Stimulated activated CD4-positive, alpha-beta T cell treated with anti-CD3 and anti-CD28 coated beads, Interleukin-1b, Interleukin-23, amount 100 ng/mL, for 48 hours (primary cell): ENCODE results near the gene SORCS2.
A peak's percentile ranks its signal among the peaks of the same experiment; 100 is the strongest.

ENCODE experiments used
- DNase-seq: peaks from one replicate; pipeline ENCODE4 v3.0.0-alpha.2; 2020

Gene SORCS2

DNA sequence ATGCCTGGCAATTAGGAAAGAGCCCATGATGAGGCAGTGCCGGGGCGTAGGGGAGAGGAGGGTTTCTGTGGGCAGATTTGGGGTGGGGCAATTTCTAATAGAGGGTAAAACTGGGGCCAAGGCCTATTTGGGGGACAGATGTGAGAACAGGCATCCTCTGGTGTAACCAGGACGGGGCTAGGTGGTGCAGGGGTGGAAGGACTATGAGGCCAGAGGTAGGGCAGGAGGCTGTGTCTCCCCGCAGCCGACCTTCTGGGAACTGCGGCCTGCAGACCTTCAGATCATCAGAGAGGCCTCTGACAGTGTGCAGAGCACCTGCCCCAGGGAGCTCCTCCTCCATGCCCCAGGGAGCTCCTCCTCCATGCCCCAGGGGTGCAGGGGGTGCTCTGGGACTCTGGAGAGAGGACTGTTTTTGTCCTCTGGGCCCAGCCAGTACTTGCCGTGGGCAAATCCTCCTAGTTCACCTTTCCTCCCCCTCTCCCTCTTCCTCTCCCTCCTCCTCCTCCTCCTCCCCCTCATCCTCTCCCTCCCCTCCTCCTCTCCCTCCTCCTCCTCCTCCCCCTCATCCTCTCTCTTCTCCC lies 101.9 kb downstream of the SORCS2 start:
- DNase-seq = no peak

DNA sequence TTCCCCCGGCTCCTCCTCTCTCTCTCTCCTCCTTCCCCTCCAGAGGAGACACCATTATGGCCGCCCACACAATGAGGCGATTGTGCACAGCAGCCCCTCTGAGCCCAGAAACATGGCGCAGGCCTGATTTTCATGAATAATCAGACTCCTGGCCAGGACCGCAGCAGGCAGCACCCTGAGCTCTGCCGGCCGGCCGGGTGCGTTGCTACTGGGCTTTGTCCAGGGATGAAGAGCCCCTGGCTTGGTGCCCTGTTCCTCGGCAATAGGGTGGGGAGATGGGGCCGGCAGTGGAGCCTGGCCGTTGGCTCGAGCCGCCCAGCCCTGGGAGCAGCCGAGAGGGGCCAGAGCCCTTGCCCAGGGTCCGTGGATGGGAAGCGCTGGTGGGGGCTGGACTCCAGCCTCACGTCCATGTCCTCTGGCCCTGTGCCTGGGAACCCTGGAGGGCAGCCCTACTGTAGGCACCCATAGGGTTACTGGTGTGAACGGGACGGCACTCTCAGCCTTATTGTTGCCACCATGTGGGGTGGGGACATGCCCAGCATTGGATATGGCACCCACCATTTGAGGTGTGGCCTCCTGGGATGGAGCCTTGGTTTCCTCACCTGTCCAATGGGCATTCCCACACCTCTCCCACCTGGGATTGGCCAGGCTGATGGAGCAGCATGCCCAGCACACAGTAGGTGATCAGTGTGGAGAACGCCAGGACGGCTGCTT lies 103.0 kb downstream of the SORCS2 start:
- DNase-seq = no peak

DNA sequence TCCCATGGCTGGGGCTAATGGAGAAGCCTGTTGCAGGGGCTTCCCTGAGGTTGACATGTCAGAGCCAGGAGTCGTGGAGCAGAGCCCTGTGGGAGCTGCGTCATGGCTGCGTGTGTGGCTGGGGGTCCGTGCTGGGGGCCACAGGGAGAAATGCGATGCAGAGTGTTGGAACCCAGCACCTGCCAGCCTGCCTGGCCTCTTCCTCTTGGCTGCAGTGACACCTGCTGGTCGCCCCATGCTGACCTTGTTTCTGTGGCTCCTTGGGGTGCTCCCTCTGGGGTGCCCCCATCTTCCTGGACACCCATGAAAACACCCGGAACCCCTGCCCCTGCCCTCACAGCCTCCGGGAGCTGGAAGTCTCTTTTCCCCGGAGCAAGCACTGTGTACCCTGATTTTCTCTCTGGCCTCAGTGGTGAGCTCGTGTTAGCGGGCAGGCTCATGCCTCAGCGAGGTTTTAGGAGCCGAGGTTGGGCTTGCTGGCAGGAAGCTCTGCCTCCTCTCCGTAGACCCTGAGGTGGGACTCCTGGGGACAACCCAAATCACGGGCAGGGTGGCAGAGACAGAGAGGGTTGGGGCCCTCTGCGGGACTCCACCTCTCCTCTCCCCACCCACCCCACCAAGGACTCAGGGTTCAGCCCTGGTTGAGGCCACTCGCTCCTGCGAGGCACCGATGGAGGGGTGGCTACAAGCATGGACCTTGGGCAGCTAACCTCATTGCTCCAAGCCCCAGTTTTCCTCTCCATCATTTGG lies 103.7 kb downstream of the SORCS2 start:
- peak; percentile 12 for DNase-seq

GRCh38 chr4:7296661-7297335 lies 104.5 kb downstream of the SORCS2 start:
- DNase-seq = no peak

- no peak for DNase-seq
These were observed 105.0 kb downstream of the SORCS2 start for GRCh38 chr4:7297374-7297773.

DNA sequence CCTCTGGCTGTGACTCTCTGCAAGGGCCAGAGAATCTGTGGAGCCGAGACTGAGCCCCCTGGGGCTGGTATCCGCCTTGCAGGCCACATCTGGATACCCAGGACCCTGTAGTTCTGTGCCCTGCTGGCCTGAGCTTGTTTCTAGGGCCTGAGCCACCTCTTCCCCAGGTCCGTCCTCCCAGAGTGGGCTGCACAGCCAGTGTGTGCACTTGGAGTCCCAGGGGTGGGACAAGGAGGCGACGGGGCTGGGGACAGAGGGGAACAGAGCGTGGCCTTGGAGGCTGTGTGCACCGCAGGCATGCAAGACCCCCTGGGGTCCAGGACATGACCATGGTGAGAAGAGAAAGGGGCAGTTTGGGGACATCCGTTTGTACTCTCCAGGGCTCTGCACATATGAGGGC lies 105.5 kb downstream of the SORCS2 start:
- no peak for DNase-seq

- DNase-seq = no peak
These were observed 106.3 kb downstream of the SORCS2 start for GRCh38 chr4:7298619-7299009.

- no peak for DNase-seq
These were observed 106.9 kb downstream of the SORCS2 start for GRCh38 chr4:7299010-7299907.

DNA sequence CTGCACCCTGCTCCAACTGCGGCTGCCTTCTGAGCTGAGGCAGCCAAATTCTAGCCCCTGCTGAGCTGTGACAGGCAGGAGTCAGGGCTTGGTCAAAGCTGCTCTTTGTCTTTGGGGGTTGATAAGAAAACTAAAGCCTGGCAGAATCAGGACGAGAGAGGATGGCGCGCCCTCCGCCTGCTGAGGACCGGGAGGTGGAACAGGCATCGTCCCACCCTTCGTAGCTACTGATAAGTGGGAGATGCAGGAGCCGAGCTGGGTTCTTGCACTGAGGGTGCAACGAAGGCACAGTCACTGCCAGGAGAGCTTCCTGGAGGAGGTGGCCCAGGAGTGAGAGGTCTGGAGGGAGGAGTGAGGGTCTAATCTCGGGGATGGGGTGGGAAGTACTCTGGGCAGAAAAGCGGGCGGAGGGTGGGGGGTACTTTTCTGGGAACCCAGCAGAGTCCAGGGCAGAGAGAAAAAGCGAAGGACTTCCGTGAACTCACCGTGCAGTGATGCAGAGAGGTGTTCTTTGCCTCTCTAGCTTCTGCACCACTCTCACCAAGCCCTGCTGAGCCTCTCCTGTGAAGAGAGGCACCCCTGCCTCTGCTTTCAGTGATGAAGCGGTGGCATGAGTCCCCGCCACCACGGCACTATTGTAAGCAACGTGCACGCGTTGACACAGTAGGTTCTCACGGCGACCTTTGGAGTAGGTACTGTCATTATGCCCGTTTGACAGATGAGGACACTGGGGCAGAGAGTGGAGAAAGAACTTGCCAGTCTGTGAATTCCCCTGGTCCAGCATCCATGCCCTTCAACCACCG lies 107.8 kb downstream of the SORCS2 start:
- no peak for DNase-seq

GRCh38 chr4:7300711-7301095 lies 108.4 kb downstream of the SORCS2 start:
- DNase-seq = no peak

DNA sequence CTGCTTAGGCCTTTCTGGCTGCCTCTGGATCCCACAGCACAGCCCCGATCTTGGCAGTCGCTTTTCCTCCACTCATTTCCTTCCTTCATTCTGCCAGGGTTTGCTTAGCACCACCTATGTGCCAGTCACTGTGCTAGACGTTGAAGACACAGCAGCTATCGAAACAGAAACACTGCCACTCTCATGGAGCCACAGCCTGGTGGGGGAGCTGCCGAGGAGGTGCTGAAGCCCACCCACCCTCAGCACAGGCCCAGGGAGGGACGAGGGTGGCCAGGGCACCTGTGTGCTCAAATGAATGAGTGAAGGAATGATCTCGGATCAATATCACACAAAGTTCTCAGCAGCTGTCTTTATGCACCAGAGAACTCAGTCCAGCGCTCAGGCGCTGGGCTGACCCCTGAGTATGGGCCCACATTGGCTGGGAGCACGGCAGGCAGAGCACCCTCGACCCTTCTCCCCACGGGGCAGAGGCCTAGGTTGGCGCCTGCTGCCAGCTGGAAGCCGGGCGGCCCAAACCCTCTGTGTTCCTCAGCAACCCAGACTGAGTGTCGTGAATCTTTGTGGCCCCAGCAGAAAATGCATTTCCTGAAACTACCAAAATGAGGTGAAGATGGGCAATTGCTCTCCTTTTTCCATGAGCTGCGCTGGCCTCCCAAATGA lies 108.9 kb downstream of the SORCS2 start:
- DNase-seq = no peak

GRCh38 chr4:7301846-7302630 lies 109.7 kb downstream of the SORCS2 start:
- no peak for DNase-seq

GRCh38 chr4:7302781-7303404 lies 110.6 kb downstream of the SORCS2 start:
- no peak for DNase-seq

DNA sequence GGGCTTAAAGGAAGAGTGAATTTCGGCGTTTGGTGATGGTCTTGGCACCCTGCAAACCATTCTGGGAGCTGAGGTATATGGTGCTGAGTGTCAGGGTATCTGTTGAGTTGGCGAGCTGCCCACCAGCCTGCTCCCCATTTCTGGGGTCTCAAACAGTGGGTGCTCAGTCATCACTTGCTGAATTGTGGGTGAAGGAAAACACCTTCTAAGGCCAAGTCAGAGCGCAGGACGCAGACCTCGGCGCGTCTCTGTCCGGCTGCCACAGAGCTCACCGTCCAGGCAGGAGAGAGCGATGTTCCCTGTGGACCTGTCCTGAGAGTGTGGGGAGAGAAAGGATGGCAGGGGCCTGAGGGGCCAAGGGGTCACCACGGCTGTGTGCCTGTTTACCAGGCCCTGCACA lies 111.2 kb downstream of the SORCS2 start:
- DNase-seq = no peak

DNA sequence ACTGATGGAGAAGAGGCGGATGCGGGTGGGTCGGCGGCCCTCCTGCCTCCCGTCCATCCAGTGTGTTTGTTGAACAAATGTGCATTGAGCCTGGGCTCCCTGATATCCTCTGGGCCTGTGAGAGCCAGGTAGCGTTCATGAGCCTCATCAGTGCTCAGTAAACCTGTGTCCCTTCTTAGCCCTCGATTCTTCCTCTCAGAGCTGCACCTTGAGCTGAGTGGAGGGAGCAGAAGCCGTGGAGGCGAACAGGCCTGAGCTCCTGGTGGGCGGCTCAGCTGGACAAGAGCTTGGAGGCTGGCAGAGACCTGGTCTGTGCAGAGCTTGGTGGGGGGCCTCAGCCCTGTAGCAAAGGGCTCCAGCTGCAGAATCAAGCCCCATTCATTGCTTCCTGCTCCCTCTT lies 112.1 kb downstream of the SORCS2 start:
- no peak for DNase-seq

DNA sequence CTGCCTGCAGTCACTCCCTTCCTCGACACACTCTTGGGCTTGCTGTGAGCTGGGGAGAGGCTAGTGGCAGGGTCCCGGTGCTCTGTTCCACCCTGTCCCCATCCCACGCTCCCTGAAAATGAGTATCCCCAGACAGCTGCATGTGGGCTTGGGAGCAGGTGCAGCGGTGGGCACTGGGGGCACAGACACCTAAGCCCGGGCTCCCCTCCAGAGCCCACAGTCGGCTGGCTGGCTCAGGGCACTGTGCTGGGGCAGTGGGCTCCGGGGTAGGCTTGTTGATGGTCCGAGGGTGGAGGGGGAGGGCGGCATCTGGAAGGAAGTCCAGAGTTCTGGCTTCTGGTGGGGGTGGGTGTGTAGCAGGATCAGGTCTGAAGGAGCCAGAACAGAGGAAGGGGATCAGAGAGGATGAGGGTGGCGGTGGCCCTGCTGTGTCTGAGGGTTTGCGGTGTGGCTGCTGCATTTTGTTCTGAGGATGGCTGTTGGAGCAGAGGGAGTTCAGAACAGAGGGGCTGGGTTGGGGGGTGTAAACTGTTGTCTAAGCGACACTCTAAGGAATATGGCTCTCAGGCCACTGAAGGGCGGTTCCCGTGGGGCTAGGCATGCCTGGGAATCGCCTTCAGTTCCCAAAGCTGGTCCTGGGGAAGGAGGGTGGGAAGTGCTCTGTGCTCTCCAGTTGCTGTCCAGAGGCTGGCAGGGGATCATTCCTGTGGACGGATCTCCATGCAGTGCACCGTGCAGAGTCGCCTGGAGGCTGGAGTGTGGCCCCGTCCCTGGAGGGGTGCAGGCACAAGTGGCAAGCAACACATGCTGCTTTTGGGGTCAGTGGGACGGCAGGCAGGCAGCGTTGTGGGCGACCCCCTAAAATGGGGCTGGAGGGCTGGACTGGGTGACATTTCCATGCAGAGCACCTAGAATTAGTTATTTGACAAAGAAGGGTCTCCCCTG lies 114.0 kb downstream of the SORCS2 start:
- DNase-seq = no peak

DNA sequence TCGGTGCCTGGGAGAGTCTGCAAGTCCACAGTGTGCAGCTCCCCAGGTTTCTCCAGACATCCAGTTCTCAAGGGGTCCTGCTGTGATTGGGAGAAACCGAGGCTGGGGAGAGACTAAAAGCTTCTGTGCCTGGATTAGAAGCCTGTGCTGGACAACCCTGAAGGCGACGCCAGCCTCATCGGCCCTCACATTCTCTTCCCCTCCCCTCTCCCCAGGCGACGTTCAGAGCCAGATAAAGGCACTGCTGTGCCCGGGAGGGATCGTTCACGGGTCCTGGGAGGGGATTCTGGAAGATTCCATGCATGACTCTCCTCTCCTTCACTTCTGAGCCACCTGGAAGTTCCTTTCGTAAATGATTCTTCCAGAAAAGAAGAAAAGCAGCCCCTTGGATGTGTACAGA lies 114.6 kb downstream of the SORCS2 start:
- DNase-seq = no peak

DNA sequence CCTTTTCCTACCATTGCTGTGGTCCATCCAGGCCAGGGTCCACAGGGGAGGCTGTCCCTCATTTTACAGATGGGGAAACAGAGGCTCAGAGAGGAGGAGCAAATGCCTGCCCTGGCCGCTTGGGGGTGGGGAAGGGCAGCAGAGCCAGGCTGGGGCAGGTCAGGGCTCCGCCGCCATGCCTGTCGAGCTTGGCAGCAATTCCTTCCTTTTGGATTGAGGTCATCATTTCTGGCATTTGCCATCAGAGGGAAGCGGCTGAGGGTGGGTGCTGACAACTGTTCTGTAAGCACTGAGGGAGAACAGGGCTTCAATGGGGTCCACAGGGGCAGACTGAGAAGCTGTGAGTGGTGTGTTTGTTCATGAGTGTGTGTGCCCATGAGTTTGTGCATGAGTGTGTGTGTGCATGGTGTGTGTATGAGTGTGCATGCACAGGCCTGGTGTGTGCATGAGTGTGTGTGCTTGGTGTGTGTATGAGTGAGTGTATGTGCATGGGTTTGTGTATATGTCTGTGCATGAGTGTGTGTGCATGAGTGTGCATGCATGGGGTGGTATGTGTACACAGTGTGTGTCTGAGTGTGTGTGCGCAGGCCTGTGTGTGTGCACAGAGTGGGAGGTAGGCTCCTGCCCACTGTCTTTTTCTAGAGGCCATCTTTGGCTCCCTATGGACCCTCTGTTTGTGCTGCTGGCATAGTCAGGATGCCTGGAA lies 115.2 kb downstream of the SORCS2 start:
- DNase-seq = no peak
